HFF-Myc (cell line): ENCODE results near the gene GTF3C5.
"Not testable (repeated sequence)": the region's sequence is repeated elsewhere in the genome, so short reads cannot be mapped to it uniquely, and the experiment has no call there.

Experiments used
- DNase-seq: peaks from one replicate; pipeline ENCODE4 v3.0.0-alpha.2; 2011; ENCODE audit warnings: low read depth; ENCODE audit errors: extremely low read depth
- H3K4me3 ChIP-seq: replicated peaks from 2 replicates; pipeline ENCODE4 v1.5.1; 2011; ENCODE audit warnings: low read depth, mild to moderate bottlenecking, control low read depth, low read length
- TF ChIP-seq, protein P1 (sequence below): IDR thresholded peaks from 2 replicates; pipeline ENCODE4 v1.5.1; 2012; ENCODE audit warnings: mild to moderate bottlenecking, low read depth, low read length, control low read depth; ENCODE audit errors: missing control alignments

The GTF3C5 gene

DNA sequence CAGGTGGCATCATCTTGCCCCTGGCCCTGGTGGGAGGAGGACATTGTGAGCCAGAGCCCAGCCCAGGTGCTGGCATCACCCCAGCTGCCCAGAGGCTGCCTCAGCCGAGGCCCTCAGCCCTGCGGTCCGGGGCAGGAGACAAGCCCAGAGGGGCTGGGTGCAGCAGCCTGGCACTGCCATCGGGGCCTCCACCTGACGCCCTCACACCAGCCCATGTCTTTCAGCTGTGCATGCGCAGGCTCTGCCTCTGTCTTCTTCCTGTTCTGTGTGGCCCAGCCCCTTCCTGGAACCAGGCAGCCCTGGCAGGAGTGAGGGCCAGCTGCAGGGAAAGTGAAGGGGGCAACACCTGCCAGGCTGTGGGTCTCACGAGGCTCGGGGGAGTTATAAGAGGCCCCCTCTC is 26.2 kb downstream of the GTF3C5 start:
- TF ChIP-seq, protein P1, sequence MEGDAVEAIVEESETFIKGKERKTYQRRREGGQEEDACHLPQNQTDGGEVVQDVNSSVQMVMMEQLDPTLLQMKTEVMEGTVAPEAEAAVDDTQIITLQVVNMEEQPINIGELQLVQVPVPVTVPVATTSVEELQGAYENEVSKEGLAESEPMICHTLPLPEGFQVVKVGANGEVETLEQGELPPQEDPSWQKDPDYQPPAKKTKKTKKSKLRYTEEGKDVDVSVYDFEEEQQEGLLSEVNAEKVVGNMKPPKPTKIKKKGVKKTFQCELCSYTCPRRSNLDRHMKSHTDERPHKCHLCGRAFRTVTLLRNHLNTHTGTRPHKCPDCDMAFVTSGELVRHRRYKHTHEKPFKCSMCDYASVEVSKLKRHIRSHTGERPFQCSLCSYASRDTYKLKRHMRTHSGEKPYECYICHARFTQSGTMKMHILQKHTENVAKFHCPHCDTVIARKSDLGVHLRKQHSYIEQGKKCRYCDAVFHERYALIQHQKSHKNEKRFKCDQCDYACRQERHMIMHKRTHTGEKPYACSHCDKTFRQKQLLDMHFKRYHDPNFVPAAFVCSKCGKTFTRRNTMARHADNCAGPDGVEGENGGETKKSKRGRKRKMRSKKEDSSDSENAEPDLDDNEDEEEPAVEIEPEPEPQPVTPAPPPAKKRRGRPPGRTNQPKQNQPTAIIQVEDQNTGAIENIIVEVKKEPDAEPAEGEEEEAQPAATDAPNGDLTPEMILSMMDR = no peak
- DNase-seq = no peak
- H3K4me3 ChIP-seq = no peak overlapping the region

GRCh38 chr9:133057553-133057952 is 26.8 kb downstream of the GTF3C5 start:
- TF ChIP-seq, protein P1 = no peak

GRCh38 chr9:133058071-133058470 is 27.3 kb downstream of the GTF3C5 start:
- no peak for DNase-seq
- H3K4me3 ChIP-seq = no peak overlapping the region
- TF ChIP-seq, protein P1 = no peak

More at GRCh38 chr9:133057553-133057952, 26.8 kb downstream of the GTF3C5 start:
- DNase-seq = no peak
- H3K4me3 ChIP-seq = no peak overlapping the region

DNA sequence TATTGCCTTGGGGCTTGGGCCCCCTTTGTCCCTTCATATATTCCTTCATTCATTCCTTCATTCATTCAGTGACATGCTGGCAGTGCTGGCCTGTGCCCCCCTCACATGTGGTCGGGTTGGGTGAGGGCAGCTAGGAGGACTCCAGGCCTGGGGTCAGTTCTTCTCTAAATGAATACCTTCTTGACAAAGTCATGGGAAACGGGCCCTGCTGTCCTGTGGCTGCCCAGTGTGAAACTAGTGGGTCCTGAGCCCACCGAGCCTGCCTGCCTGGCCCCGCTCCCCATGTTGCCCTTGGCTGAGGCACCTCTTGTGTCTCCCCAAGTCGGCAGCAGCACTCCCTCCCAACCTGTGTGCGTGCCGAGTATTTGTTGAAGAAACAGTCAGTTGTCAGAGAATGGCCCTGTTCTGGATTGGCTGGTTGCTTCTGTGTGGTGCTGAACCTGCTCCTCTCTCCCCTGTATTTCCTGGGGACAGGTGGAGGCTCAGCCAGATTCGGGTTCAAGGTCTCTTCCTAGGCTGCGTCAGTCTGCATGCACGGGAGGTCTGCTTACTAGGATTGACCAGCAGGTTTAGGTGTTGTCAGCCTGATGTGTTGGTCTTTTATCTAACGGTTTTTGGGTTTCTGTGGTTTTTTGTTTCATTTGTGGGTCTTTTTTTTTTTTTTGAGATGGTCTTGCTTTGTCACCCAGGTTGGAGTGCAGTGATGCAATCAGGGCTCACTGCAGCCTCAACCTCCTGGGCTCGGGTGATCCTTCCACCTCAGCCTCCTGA is 27.9 kb downstream of the GTF3C5 start:
- TF ChIP-seq, protein P1 = no peak
- no peak for DNase-seq
- H3K4me3 ChIP-seq = no peak overlapping the region

GRCh38 chr9:133059623-133060022 is 28.8 kb downstream of the GTF3C5 start:
- no peak overlapping the region for H3K4me3 ChIP-seq
- TF ChIP-seq, protein P1 = no peak
- no peak for DNase-seq

GRCh38 chr9:133060417-133060841 is 29.6 kb downstream of the GTF3C5 start:
- TF ChIP-seq, protein P1 = no peak
- DNase-seq = no peak

DNA sequence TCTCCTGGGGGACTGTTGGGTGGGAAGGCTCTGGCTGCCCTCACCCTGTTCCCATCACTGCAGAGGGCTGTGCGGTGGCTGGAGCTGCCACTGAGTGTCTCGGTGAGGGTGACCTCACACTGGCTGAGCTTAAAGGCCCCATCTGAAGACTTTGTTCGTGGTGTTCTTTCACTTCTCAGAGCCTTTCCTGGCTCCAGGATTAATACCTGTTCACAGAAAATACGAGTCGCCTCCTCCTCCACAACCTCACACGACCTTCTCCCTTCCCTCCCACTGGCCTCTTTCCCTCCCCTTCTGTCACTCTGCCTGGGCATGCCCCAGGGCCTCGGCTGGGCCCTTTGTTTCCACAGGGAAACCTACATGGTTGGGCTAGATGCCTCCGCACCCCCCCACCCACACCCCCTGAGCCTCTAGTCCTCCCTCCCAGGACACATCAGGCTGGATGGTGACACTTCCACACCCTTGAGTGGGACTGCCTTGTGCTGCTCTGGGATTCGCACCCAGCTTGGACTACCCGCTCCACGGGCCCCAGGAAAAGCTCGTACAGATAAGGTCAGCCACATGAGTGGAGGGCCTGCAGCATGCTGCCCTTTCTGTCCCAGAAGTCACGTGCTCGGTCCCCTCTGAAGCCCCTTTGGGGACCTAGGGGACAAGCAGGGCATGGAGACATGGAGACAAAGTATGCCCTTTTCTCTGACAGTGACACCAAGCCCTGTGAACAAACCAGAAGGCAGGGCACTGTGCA is 30.4 kb downstream of the GTF3C5 start:
- not testable (repeated sequence) for DNase-seq, H3K4me3 ChIP-seq

More at GRCh38 chr9:133060417-133060841, 29.6 kb downstream of the GTF3C5 start:
- no peak overlapping the region for H3K4me3 ChIP-seq

DNA sequence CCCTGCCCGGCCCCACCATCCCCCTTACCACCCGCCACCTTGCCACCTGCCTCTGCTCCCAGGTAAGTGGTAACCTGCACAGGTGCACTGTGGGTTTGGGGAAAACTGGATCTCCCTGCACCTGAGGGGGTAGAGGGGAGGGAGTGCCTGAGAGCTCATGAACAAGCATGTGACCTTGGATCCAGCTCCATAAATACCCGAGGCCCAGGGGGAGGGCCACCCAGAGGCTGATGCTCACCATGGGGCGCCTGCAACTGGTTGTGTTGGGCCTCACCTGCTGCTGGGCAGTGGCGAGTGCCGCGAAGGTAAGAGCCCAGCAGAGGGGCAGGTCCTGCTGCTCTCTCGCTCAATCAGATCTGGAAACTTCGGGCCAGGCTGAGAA is 31.0 kb downstream of the GTF3C5 start, which contains the start of gene CEL:
TSS of gene CEL (plus strand) at position 218 of the 382 bp plus-strand sequence. CDS start at position 240, 22 bp downstream.
- not testable (repeated sequence) for H3K4me3 ChIP-seq, DNase-seq

DNA sequence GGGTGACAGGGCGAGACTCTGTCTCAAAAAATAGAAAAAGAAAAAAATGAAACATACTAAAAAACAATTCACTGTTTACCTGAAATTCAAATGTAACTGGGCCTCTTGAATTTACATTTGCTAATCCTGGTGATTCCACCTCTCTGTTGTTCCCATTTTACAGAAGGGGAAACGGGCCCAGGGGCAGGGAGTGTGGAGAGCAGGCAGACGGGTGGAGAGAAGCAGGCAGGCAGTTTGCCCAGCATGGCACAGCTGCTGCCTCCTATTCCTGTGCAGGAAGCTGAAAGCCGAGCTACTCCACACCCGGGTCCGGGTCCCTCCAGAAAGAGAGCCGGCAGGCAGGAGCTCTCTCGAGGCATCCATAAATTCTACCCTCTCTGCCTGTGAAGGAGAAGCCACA is 31.8 kb downstream of the GTF3C5 start:
- not testable (repeated sequence) for H3K4me3 ChIP-seq, DNase-seq
